Measurements from ENCODE around the gene LRRC4C.

Gene LRRC4C

DNA sequence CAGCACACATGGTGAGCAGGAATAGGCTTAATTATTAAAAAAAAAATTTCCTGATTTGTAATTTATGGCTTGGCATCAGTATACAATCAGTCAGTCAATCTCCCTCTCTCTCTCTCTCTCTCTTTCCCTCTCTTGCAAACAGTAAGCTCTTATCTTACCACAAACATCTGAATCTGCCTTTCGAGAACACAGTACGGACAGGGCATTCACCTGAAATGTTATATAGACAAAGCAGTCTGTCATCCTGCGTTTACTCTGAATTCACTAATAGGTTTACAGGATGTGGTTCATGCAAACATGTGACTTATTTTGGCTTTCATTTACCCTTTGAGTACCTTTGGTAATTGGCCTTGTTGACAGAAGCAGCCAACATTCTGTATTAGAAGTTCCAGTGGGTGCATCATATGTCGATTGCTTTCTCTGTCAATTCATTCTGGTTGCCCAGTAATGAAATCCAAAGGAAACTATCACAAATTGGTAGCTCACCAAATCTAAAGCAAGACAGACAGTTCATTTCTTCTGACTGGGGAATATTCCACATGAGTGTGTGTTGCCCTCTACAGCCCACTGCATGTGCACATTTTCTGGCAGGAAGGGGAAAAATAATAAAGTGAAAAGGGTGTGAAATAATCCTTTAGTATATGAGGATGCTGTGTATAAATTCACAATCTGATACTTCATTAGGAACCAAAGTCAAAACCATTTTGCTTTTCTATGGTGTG lies 1058.2 kb downstream of the LRRC4C start:
- TF ChIP-seq CTCF (IDR thresholded peaks at IDR 0.05) = no peak

GRCh38 chr11:40397141-40397540 lies 1062.3 kb downstream of the LRRC4C start:
- no peak for TF ChIP-seq CTCF (IDR thresholded peaks at IDR 0.05)

DNA sequence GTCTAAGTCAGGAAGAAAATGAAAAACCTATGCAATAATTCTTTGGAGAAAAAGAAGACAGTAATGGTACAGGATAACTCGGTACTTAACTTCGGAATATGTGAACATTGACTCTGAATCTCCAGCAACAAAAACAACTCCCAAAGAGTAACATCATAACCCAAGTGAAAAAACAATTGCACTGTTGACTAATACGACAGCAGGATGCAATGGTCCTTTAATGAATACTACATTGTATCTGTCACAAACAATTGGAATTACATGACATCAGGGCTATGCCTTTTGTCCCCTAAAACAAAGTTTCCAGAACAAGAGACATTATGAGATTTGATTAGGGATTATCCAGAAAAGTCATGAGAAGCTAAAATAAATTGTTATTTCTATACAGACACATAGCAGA lies 1065.9 kb downstream of the LRRC4C start:
- TF ChIP-seq CTCF (IDR thresholded peaks at IDR 0.05) = no peak

GRCh38 chr11:40391679-40392078 lies 1067.8 kb downstream of the LRRC4C start:
- TF ChIP-seq CTCF (IDR thresholded peaks at IDR 0.05) = no peak

DNA sequence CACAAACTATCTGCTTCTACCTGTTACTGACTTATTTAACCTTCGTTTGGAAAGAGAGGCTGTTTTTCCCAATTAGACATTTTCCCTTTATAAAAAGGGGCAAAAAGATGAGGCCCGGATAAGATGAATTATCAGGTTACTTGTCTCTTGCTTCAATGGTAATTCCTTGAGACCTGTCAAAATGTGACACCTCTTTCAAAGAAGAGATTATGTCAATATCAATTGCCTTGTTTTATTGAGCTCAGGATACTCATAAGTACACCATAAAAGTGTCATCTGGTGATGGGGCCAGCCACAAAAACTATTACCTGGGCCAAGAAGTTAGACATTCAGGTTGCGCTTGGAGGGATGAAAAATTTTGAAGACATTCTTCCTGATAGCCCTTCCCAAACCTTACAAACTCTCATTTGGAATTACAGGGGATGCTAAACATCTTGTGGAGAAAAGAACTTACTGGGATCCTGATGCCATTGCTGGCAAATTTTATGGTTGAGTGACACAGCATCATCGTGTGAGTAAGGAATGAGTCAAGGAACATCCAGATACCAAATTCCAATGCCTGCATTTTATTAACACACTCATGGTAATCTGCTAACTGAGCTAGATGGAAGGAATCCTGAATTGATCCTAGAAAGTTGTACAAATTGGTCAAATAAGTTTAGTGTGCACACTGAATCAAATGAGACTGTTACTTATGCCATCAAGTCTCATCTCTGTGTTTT lies 1071.2 kb downstream of the LRRC4C start:
- TF ChIP-seq CTCF (IDR thresholded peaks at IDR 0.05) = no peak

- no peak for TF ChIP-seq CTCF (IDR thresholded peaks at IDR 0.05)
These were observed 1072.0 kb downstream of the LRRC4C start for GRCh38 chr11:40387240-40387980.

DNA sequence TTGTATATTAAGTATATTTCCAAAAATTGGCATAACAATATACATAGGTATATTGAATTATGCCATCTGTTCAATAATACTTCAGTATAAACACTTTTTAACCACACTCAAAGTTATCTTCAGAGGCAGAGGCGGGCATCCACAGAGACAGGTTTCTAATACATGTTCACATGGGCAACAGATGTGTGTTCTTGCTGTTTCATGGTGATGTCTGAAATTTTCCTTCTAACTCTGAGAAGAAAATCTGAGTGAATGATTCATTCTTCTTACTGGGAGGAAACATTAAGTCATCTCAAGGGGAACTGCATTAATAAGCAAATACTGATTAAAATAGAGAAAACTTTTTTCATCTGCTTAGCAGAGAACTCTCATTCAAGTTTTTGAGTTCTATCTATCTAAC lies 1074.5 kb downstream of the LRRC4C start:
- no peak for TF ChIP-seq CTCF (IDR thresholded peaks at IDR 0.05)
